ENCODE results near the gene TRHDE. TPM values are rescaled to one million over a fixed set of nuclear protein-coding genes. Genes with fewer than 3 reads are reported as not detected.

The TRHDE gene
- total RNA-seq, 2 donors from 2014 or later, result 0.57 to 8.7 TPM

DNA sequence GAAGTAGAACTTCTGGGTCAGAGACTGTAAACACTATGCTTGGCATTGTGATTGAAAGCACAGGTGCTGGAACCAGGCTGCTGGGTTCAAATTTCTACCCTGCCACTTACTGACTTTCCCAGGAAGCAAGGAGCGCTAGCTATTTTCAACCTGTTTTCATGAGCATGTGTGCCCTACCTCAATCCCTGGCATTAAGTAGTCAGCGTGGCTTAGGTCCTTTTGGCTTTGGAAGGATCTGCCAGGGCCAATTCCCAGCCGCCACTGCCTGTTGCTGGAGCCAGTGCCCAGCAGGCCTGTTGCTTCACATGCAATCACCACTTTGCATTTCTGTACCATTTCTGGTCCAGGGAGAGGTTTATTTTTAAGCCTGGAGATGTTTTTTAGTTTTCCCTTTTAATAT is 196.3 kb downstream of the TRHDE start:
- H3K9ac ChIP-seq (ENCODE audit: low read depth in 2 of 2, low read length in 2 of 2), result no peak overlapping the region
- H3K27me3 ChIP-seq, result no peaks in the 10 kb centered on the region
- H3K4me3 ChIP-seq, result no peak overlapping the region
- no peaks in the 10 kb centered on the region for H3K4me1 ChIP-seq
- H3K36me3 ChIP-seq, result no peaks in the 10 kb centered on the region
- TF ChIP-seq, protein P1, sequence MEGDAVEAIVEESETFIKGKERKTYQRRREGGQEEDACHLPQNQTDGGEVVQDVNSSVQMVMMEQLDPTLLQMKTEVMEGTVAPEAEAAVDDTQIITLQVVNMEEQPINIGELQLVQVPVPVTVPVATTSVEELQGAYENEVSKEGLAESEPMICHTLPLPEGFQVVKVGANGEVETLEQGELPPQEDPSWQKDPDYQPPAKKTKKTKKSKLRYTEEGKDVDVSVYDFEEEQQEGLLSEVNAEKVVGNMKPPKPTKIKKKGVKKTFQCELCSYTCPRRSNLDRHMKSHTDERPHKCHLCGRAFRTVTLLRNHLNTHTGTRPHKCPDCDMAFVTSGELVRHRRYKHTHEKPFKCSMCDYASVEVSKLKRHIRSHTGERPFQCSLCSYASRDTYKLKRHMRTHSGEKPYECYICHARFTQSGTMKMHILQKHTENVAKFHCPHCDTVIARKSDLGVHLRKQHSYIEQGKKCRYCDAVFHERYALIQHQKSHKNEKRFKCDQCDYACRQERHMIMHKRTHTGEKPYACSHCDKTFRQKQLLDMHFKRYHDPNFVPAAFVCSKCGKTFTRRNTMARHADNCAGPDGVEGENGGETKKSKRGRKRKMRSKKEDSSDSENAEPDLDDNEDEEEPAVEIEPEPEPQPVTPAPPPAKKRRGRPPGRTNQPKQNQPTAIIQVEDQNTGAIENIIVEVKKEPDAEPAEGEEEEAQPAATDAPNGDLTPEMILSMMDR (IDR thresholded peaks at IDR 0.05), result no peak
- no peaks in the 10 kb centered on the region for H3K9me3 ChIP-seq
- intact Hi-C loops (cut with DNase I), result no loop called here
- DNase-seq, result no peak
- no peak overlapping the region for H3K27ac ChIP-seq

DNA sequence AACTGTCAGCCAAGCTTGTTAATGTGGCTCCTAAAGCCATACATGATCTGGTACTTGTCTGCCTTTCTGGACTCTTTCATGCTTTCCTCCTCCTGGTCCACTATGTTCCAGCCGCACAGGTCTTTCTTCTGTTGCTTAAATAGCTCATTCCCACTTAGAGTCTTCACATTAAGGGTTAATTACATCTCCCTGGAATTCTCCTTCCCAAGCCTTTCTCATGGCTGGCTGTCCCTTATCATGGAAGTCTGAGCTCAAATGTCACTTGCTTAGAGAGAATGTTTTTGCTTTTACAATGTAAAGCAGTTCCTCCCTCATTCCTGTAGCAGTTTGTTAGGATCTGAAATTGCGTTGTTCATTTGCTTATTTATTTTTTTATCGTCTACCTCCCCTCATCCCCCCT is 199.6 kb downstream of the TRHDE start:
- Histone ChIP-seq H3K4me1 (no peaks in the 10 kb centered on the region), H3K36me3 (no peaks in the 10 kb centered on the region), H3K27ac (no peak overlapping the region), H3K27me3 (no peaks in the 10 kb centered on the region), H3K4me3 (no peak overlapping the region), H3K9ac (ENCODE audit: low read depth in 2 of 2, low read length in 2 of 2) (no peak overlapping the region), H3K9me3 (no peaks in the 10 kb centered on the region)
- no peak for DNase-seq
- TF ChIP-seq, protein P1 (IDR thresholded peaks at IDR 0.05), result no peak
- intact Hi-C loops (cut with DNase I), result no loop called here

DNA sequence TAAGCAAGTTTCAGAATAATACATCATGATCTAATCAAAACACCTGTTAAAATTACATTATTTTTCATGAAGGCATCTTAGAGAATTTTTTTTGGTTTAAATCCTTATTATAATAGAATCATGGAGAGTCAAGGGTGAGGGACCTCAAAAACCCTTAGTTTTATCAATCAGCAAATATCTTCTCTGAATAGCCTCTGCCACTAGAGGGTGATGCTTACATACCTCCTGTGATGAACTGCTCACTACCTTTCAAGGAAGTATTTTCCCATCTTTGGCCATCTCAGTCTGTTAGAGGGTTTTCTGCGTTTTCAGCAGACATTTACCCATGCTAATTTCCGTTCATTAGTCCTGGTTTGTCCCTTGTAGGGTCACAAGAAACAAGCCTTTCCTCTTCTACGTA is 200.2 kb downstream of the TRHDE start:
- DNase-seq, result no peak
- TF ChIP-seq, protein P1 (IDR thresholded peaks at IDR 0.05), result no peak
- no peaks in the 10 kb centered on the region for H3K9me3 ChIP-seq
- H3K4me3 ChIP-seq, result no peak overlapping the region
- intact Hi-C loops (cut with DNase I), result no loop called here
- no peaks in the 10 kb centered on the region for H3K36me3 ChIP-seq
- H3K27ac ChIP-seq, result no peak overlapping the region
- H3K27me3 ChIP-seq, result no peaks in the 10 kb centered on the region
- H3K4me1 ChIP-seq, result no peaks in the 10 kb centered on the region
- H3K9ac ChIP-seq (ENCODE audit: low read depth in 2 of 2, low read length in 2 of 2), result no peak overlapping the region

DNA sequence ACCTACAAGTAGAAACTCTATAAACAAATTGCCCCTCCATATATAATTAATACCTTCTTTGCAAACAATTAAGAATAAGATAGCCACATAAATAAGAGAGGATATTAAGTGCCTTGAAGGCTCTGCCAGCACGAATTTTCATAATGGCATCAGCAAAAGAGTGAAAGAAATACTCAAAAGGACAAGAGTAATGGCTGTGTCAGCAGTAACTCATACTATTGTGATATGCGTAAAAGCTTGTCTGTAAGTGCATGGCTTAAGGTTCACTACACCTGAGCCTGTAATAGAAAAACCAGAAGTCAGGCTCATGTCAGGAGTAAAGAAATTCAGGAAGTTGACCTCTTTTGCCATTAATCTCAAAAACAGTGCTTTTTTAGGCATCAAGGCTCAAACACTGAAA is 204.1 kb downstream of the TRHDE start:
- intact Hi-C loops (cut with DNase I), result no loop called here
- H3K9ac ChIP-seq (ENCODE audit: low read depth in 2 of 2, low read length in 2 of 2), result no peak overlapping the region
- no peak overlapping the region for H3K27ac ChIP-seq
- TF ChIP-seq, protein P1 (IDR thresholded peaks at IDR 0.05), result no peak
- DNase-seq, result no peak
- no peaks in the 10 kb centered on the region for H3K36me3 ChIP-seq
- H3K4me3 ChIP-seq, result no peak overlapping the region
- no peaks in the 10 kb centered on the region for H3K9me3 ChIP-seq
- H3K27me3 ChIP-seq, result no peaks in the 10 kb centered on the region
- no peaks in the 10 kb centered on the region for H3K4me1 ChIP-seq

DNA sequence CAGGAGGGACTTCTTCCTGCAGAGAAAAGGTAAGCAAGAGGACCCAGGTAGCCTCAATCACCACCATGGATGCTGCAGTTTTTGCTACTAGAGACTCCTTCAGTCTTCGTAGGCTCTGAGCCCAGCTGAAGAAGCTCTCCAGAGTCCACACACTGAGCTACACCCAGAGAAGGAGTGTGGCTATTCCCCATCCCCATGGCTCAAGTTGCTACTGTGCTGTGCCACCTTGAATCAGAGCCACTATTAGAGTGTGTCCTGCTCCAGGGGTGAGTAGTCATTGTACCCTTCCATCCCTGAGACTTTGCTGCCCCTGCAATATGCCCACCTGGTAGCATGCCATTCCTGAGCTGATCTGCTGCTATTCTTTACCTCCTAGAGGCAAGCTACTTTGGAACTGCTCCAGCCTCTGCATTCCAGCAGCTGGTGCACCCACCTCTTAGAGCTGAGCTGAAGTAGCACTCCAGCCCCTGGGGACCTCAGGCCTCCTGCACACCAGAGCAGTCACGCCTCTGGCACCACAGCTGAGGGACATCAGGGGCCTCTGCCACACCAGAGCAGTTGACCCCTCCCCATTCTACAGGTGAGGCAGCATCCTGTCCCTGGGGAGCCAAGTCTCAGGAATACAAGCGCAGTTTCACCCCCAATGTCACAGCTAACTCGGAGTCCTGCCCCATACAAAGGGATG is 213.0 kb downstream of the TRHDE start:
- H3K9ac ChIP-seq (ENCODE audit: low read depth in 2 of 2, low read length in 2 of 2), result no peak overlapping the region
- no peaks in the 10 kb centered on the region for H3K36me3 ChIP-seq
- DNase-seq, result no peak
- intact Hi-C loops (cut with DNase I), result no loop called here
- TF ChIP-seq, protein P1 (IDR thresholded peaks at IDR 0.05), result no peak
- H3K27me3 ChIP-seq, result no peaks in the 10 kb centered on the region
- H3K4me3 ChIP-seq, result no peak overlapping the region
- H3K9me3 ChIP-seq, result no peaks in the 10 kb centered on the region
- no peak overlapping the region for H3K27ac ChIP-seq
- no peaks in the 10 kb centered on the region for H3K4me1 ChIP-seq

Data from colonic mucosa (tissue), 4 donors.